HCT116 (cell line): ENCODE results near the gene OR4S2. TPM values are rescaled to one million over a fixed set of nuclear protein-coding genes. Genes with fewer than 3 reads are reported as not detected.

Experiments used
- ATAC-seq: fragments of 200-7000 bp; cut with Tn5 transposase; 2 replicates; pipeline ENCODE4 v1.9.1; 2020; ENCODE audit warnings: mild to moderate bottlenecking, moderate library complexity
- BruUV-seq: library from RNA; stranded (reverse); fragments of 400-500 nt; replicated peaks from 2 replicates; lab custom pipeline; 2021; lab: Mats Ljungman, UMichigan
- CTCF ChIA-PET: fragments of 300-600 bp; sonication (Branson Sonifier 250); formaldehyde crosslinking; loops from one replicate; lab custom pipeline; 2021; ENCODE audit warnings: antibody characterized with exemption; lab: Charles Lee
- POLR2A ChIA-PET: fragments of 300-600, 350-600 bp; sonication (Branson Sonifier 250); formaldehyde crosslinking; loops from one replicate; lab custom pipeline; 2021; ENCODE audit warnings: antibody characterized with exemption; lab: Charles Lee
- RAD21 ChIA-PET, 2 experiments: fragments of 300-600 bp; sonication (Branson Sonifier 250); formaldehyde crosslinking; loops; one replicate each; lab custom pipeline; 2023; ENCODE audit warnings: low total read pairs in 2 of 2; ENCODE audit not compliant: uncharacterized antibody in 2 of 2, unreplicated experiment in 2 of 2, low non-redundant PET in 1 of 2; lab: Charles Lee
- DNase-seq: peaks from one replicate; pipeline ENCODE4 v3.0.0-alpha.2; 2010; ENCODE audit warnings: low read depth, low spot score
- H2AFZ ChIP-seq: fragments of 200-600 bp; shearing (Covaris generic), sonication (generic); 2 replicates; pipeline ENCODE4 v1.6.1; 2017; ENCODE audit warnings: low read depth, mixed run types, mixed read lengths, antibody characterized with exemption, low read length; ENCODE audit not compliant: poor library complexity, severe bottlenecking
- H3K27ac ChIP-seq: 2 replicates; pipeline ENCODE4 v1.5.1; 2012; ENCODE audit warnings: low read depth, low read length
- H3K27me3 ChIP-seq: fragments of 200-600 bp; sonication (generic); 2 replicates; pipeline ENCODE4 v1.6.1; 2016; ENCODE audit warnings: mixed run types, low read length, mixed read lengths; ENCODE audit not compliant: insufficient read depth
- H3K36me3 ChIP-seq, 2 experiments: fragments of 200-500 bp in 1 of 2; fragments of 200-600 bp in 1 of 2; sonication (Bioruptor generic) in 1 of 2; sonication (generic) in 1 of 2; 2 replicates each; pipeline versions ENCODE4 v1.5.1 to v1.6.1; 2014 to 2016; ENCODE audit warnings: low read length in 2 of 2, inconsistent platforms in 1 of 2, mixed read lengths in 1 of 2, mixed run types in 1 of 2; ENCODE audit not compliant: insufficient read depth in 2 of 2, control insufficient read depth in 1 of 2
- H3K4me1 ChIP-seq, 2 experiments: fragments of 200-600 bp in 1 of 2; sonication (generic) in 1 of 2; 2 replicates each; pipeline versions ENCODE4 v1.5.1 to v1.6.1; 2012 to 2017; ENCODE audit warnings: low read length in 2 of 2, inconsistent platforms in 1 of 2, mild to moderate bottlenecking in 1 of 2, mixed read lengths in 1 of 2, mixed run types in 1 of 2, moderate library complexity in 1 of 2; ENCODE audit not compliant: insufficient read depth in 2 of 2, control insufficient read depth in 1 of 2
- H3K4me2 ChIP-seq: fragments of 200-600 bp; sonication (generic); 2 replicates; pipeline ENCODE4 v1.6.1; 2017; ENCODE audit warnings: mixed run types, low read length, mixed read lengths
- H3K4me3 ChIP-seq, 2 experiments: fragments of 200-600 bp in 1 of 2; sonication (generic) in 1 of 2; replicated peaks in 1 of 2; 2 replicates each; pipeline ENCODE4 v1.5.1; 2011 to 2016; ENCODE audit warnings: low read length in 2 of 2, control low read depth in 1 of 2, low read depth in 1 of 2, mild to moderate bottlenecking in 1 of 2, mixed read lengths in 1 of 2, mixed run types in 1 of 2
- H3K79me2 ChIP-seq: fragments of 200-600 bp; sonication (generic); 2 replicates; pipeline ENCODE4 v1.6.1; 2017; ENCODE audit warnings: mild to moderate bottlenecking, mixed run types, low read length, moderate library complexity, mixed read lengths; ENCODE audit not compliant: insufficient read depth
- H3K9ac ChIP-seq: fragments of 200-600 bp; sonication (generic); 2 replicates; pipeline ENCODE4 v1.6.1; 2016; ENCODE audit warnings: low read length, mixed read lengths
- H3K9me2 ChIP-seq: fragments of 200-600 bp; sonication (generic), shearing (Covaris generic); 2 replicates; pipeline ENCODE4 v1.6.1; 2017; ENCODE audit warnings: mixed run types, mild to moderate bottlenecking, moderate library complexity; ENCODE audit not compliant: insufficient read depth
- H3K9me3 ChIP-seq, 2 experiments: fragments of 200-500 bp in 1 of 2; fragments of 200-600 bp in 1 of 2; sonication (Bioruptor generic) in 1 of 2; sonication (generic) in 1 of 2; 2 replicates each; pipeline ENCODE4 v1.6.1; 2014 to 2017; ENCODE audit warnings: low read length in 2 of 2, mixed read lengths in 2 of 2, inconsistent platforms in 1 of 2, low read depth in 1 of 2, mild to moderate bottlenecking in 1 of 2, mixed run types in 1 of 2, moderate library complexity in 1 of 2; ENCODE audit not compliant: control insufficient read depth in 1 of 2, insufficient read depth in 1 of 2
- H4K20me1 ChIP-seq: fragments of 200-600 bp; sonication (generic), shearing (Covaris generic); 2 replicates; pipeline ENCODE4 v1.6.1; 2017; ENCODE audit warnings: mixed run types, mild to moderate bottlenecking, moderate library complexity; ENCODE audit not compliant: insufficient read depth
- CBX3 ChIP-seq: IDR thresholded peaks from 2 replicates; pipeline ENCODE4 v1.6.1; 2012; ENCODE audit warnings: low read depth
- CEBPB ChIP-seq: IDR thresholded peaks from 2 replicates; pipeline ENCODE4 v1.6.1; 2012; ENCODE audit warnings: low read depth
- CTCF ChIP-seq, 3 experiments: fragments of 200-600 bp in 1 of 3; sonication (generic) in 1 of 3; IDR thresholded peaks in 2 of 3; conservative IDR thresholded peaks in 1 of 3; 2 replicates each; pipeline ENCODE4 v1.5.1; 2012 to 2017; ENCODE audit warnings: low read depth in 2 of 3, low read length in 2 of 3, antibody characterized with exemption in 1 of 3, borderline replicate concordance in 1 of 3, control low read depth in 1 of 3, mild to moderate bottlenecking in 1 of 3, mixed read lengths in 1 of 3, mixed run types in 1 of 3, moderate library complexity in 1 of 3; ENCODE audit not compliant: insufficient read depth in 1 of 3
- EGR1 ChIP-seq: IDR thresholded peaks from 2 replicates; pipeline ENCODE4 v1.6.1; 2012; ENCODE audit warnings: low read depth
- JUND ChIP-seq: IDR thresholded peaks from 2 replicates; pipeline ENCODE4 v1.6.1; 2012
- MAX ChIP-seq: IDR thresholded peaks from 2 replicates; pipeline ENCODE4 v1.6.1; 2012
- POLR2A ChIP-seq: IDR thresholded peaks from 2 replicates; pipeline ENCODE4 v1.7.0; 2011; ENCODE audit warnings: borderline replicate concordance; ENCODE audit not compliant: insufficient read depth, insufficient read length; ENCODE audit errors: extremely low read depth
- POLR2AphosphoS5 ChIP-seq: IDR thresholded peaks from 2 replicates; pipeline ENCODE4 v1.6.1; 2011; ENCODE audit warnings: mild to moderate bottlenecking, low read depth, low read length, moderate library complexity
- REST ChIP-seq: IDR thresholded peaks from 2 replicates; pipeline ENCODE4 v1.6.1; 2012; ENCODE audit warnings: low read depth
- SIN3A ChIP-seq: IDR thresholded peaks from 2 replicates; pipeline ENCODE4 v1.6.1; 2012; ENCODE audit warnings: low read depth
- SP1 ChIP-seq: IDR thresholded peaks from 2 replicates; pipeline ENCODE4 v1.6.1; 2012; ENCODE audit warnings: low read depth
- SRF ChIP-seq: IDR thresholded peaks from 2 replicates; pipeline ENCODE4 v1.6.1; 2012; ENCODE audit warnings: low read depth
- ZBTB33 ChIP-seq: IDR thresholded peaks from 2 replicates; pipeline ENCODE4 v1.6.1; 2011; ENCODE audit warnings: mild to moderate bottlenecking, low read length, moderate library complexity; ENCODE audit not compliant: insufficient replicate concordance; ENCODE audit errors: extremely low read depth
- ZFX ChIP-seq: fragments of 450-650 bp; IDR thresholded peaks from 2 replicates; pipeline ENCODE4 v1.6.1; 2017
- intact Hi-C: fragments of 100-400 bp; cut with micrococcal nuclease; formaldehyde crosslinking; loops from 2 replicates; pipeline ENCODE4 v1.10.0; 2022
- total RNA-seq: library from RNA; stranded (reverse); gene quantifications from one replicate; pipeline ENCODE4 v1.2.1, GENCODE V29; 2021; ENCODE audit not compliant: unreplicated experiment

The OR4S2 gene
- total RNA-seq, 1 experiment from 2014 or later, result not detected

- H4K20me1 ChIP-seq, result no peaks in the 10 kb centered on the region
- ChIA-PET RAD21 (no interaction called here), POLR2A (no interaction called here), CTCF (no interaction called here)
- no peaks in the 10 kb centered on the region for H3K9me2 ChIP-seq
- ATAC-seq (no peak), DNase-seq (no peak)
- H3K79me2 ChIP-seq, result no peaks in the 10 kb centered on the region
- no peak overlapping the region for H3K4me2 ChIP-seq
- intact Hi-C loops, result no loop called here
- BruUV-seq, result no TSS peak
- no peaks in the 10 kb centered on the region for H3K36me3 ChIP-seq
- TF ChIP-seq SIN3A (no peak), JUND (no peak), ZFX (no peak), SRF (no peak), MAX (no peak), CBX3 (no peak), POLR2A (no peak)
- H3K4me3 ChIP-seq, result no peak overlapping the region
- peaks cover 0 to 9% of the 10 kb centered on the region in 2 experiments; a peak in 2 of 4 replicates for H3K9me3 ChIP-seq
- H3K4me1 ChIP-seq, result no peaks in the 10 kb centered on the region
- H2AFZ ChIP-seq, result no peak overlapping the region
- no peaks in the 10 kb centered on the region for H3K27me3 ChIP-seq
- no peak overlapping the region for H3K9ac ChIP-seq
- no peak overlapping the region for H3K27ac ChIP-seq
Measured at GRCh38 chr11:55673860-55674259, 25.7 kb downstream of the OR4S2 start.

- Histone ChIP-seq H3K9me3 (peaks cover 10 to 14% of the 10 kb centered on the region in 2 experiments; a peak in 2 of 4 replicates), H2AFZ (no peak overlapping the region)
- CTCF ChIA-PET, result no interaction called here
- no peak for TF ChIP-seq ZBTB33
- TF ChIP-seq SP1, result no peak
- no peak for TF ChIP-seq POLR2AphosphoS5
- no peak for TF ChIP-seq CBX3
- TF ChIP-seq EGR1, result no peak
- TF ChIP-seq POLR2A, result no peak
- TF ChIP-seq REST, result no peak
- no peak for TF ChIP-seq CEBPB
- no peak for TF ChIP-seq CTCF (IDR thresholded peaks at IDR 0.05 in 2 of 3, conservative IDR thresholded peaks at IDR 0.05 in 1 of 3; ENCODE audit: borderline replicate concordance in 1 of 3, insufficient read depth in 1 of 3, low read depth in 2 of 3, low read length in 2 of 3)
Measured at GRCh38 chr11:55697817-55698216, 49.7 kb downstream of the OR4S2 start.

More at GRCh38 chr11:55697817-55698216, 49.7 kb downstream of the OR4S2 start:
- no peak overlapping the region for H3K9ac ChIP-seq
- H3K4me3 ChIP-seq, result no peak overlapping the region
- no peak overlapping the region for H3K4me2 ChIP-seq
- no peaks in the 10 kb centered on the region for H3K4me1 ChIP-seq
- H3K27me3 ChIP-seq, result no peaks in the 10 kb centered on the region
- H3K9me2 ChIP-seq, result no peaks in the 10 kb centered on the region
- no peaks in the 10 kb centered on the region for H3K36me3 ChIP-seq
- DNase-seq (no peak), ATAC-seq (no peak)
- no TSS peak for BruUV-seq
- ChIA-PET RAD21 (no interaction called here), POLR2A (no interaction called here)
- intact Hi-C loops, result no loop called here
- H3K79me2 ChIP-seq, result no peaks in the 10 kb centered on the region
- no peak overlapping the region for H3K27ac ChIP-seq
- no peaks in the 10 kb centered on the region for H4K20me1 ChIP-seq
